C4-2B (cell line): Measurements from ENCODE around the gene SMIM23.

Experiments
- CTCF ChIP-seq: fragments of 450-650 bp; conservative IDR thresholded peaks from 2 replicates; pipeline ENCODE4 v1.5.1; 2017; ENCODE audit warnings: mild to moderate bottlenecking
- ZFX ChIP-seq: fragments of 450-650 bp; IDR thresholded peaks from 2 replicates; pipeline ENCODE4 v1.6.1; 2017

GRCh38 chr5:171813270-171813669 lies 27.7 kb downstream of the SMIM23 start:
- TF ChIP-seq CTCF (no peak), ZFX (no peak)
